GM23248 (cell line): ENCODE measurements around the gene EIF1AD. TPM values are rescaled to one million over a fixed set of nuclear protein-coding genes. Genes with fewer than 3 reads are reported as not detected.

ENCODE experiments used
- DNase-seq: peaks from one replicate; pipeline ENCODE4 v3.0.0-alpha.2; 2015
- H2AFZ ChIP-seq: fragments of 200-600 bp; sonication (generic); 2 replicates; pipeline ENCODE4 v1.6.1; 2016; ENCODE audit warnings: antibody characterized with exemption
- H3F3A ChIP-seq: fragments of 200-600 bp; sonication (generic); 2 replicates; pipeline ENCODE4 v1.6.1; 2016; ENCODE audit warnings: mild to moderate bottlenecking, antibody characterized with exemption, mixed run types; ENCODE audit not compliant: insufficient read depth
- H3K27ac ChIP-seq: fragments of 200-600 bp; sonication (generic); 2 replicates; pipeline ENCODE4 v1.5.1; 2016; ENCODE audit warnings: mild to moderate bottlenecking
- H3K27me3 ChIP-seq: fragments of 200-600 bp; sonication (generic); replicated peaks from 2 replicates; pipeline ENCODE4 v1.6.1; 2016; ENCODE audit warnings: mild to moderate bottlenecking; ENCODE audit not compliant: insufficient read depth
- H3K36me3 ChIP-seq: fragments of 200-600 bp; sonication (generic); 2 replicates; pipeline ENCODE4 v1.6.1; 2016; ENCODE audit warnings: low read depth, mild to moderate bottlenecking
- H3K4me1 ChIP-seq: fragments of 200-600 bp; sonication (generic); 2 replicates; pipeline ENCODE4 v1.6.1; 2016; ENCODE audit warnings: mild to moderate bottlenecking; ENCODE audit not compliant: insufficient read depth
- H3K4me2 ChIP-seq: fragments of 200-600 bp; sonication (generic); one replicate; pipeline ENCODE4 v1.6.1; 2016; ENCODE audit warnings: mild to moderate bottlenecking; ENCODE audit not compliant: unreplicated experiment
- H3K4me3 ChIP-seq: fragments of 200-600 bp; sonication (generic); 2 replicates; pipeline ENCODE4 v1.5.1; 2016; ENCODE audit warnings: mild to moderate bottlenecking
- H3K79me2 ChIP-seq: fragments of 200-600 bp; sonication (generic); 2 replicates; pipeline ENCODE4 v1.6.1; 2016; ENCODE audit warnings: mild to moderate bottlenecking; ENCODE audit not compliant: insufficient read depth
- H3K9ac ChIP-seq: fragments of 200-600 bp; sonication (generic); 2 replicates; pipeline ENCODE4 v1.6.1; 2016; ENCODE audit warnings: mild to moderate bottlenecking
- H3K9me2 ChIP-seq: fragments of 200-600 bp; sonication (generic); 2 replicates; pipeline ENCODE4 v1.6.1; 2016; ENCODE audit warnings: mixed run types, mild to moderate bottlenecking, moderate library complexity; ENCODE audit not compliant: insufficient read depth
- H3K9me3 ChIP-seq: fragments of 200-600 bp; sonication (generic); one replicate; pipeline ENCODE4 v1.6.1; 2017; ENCODE audit warnings: low read depth
- H4K20me1 ChIP-seq: fragments of 200-600 bp; sonication (generic); 2 replicates; pipeline ENCODE4 v1.6.0; 2016; ENCODE audit not compliant: insufficient read depth
- EZH2 ChIP-seq: fragments of 200-600 bp; sonication (generic); IDR thresholded peaks from 2 replicates; pipeline ENCODE4 v1.6.1; 2018; ENCODE audit warnings: antibody characterized with exemption, mild to moderate bottlenecking; ENCODE audit not compliant: insufficient read depth, poor library complexity, severe bottlenecking
- EZH2phosphoT487 ChIP-seq: fragments of 200-600 bp; sonication (generic); IDR thresholded peaks from 2 replicates; pipeline ENCODE4 v1.6.1; 2018; ENCODE audit warnings: antibody characterized with exemption, moderate library complexity, mild to moderate bottlenecking, low read depth; ENCODE audit not compliant: insufficient read depth
- WGBS, 2 experiments: methylation state at CpG; one replicate each; pipeline ENCODE4 v1.1.6; 2015 to 2017; ENCODE audit warnings: low lambda C conversion rate in 2 of 2, low coverage in 1 of 2; ENCODE audit errors: missing lambda C conversion rate in 2 of 2; 5-methylcytosine and 5-hydroxymethylcytosine counted together
- in situ Hi-C: fragments of 300-500 bp; cut with MboI; formaldehyde crosslinking; loops from 2 replicates; pipeline ENCODE4 v1.15.0; 2020
- polyA plus RNA-seq: library from polyadenylated mRNA; unstranded; fragments of >200 nt; fragmentation: Nextera tagmentation; extraction: Ambion mirVana; gene quantifications from 2 replicates; pipeline ENCODE4 v1.2.1, GENCODE V29; 2016
- total RNA-seq: library from RNA; depleted of rRNA; stranded (reverse); fragments of >200 nt; shearing (Covaris generic); gene quantifications from 2 replicates; pipeline ENCODE4 v1.2.3, GENCODE V29; 2014

Gene EIF1AD
- total and polyA plus RNA-seq, 2 experiments from 2014 or later = 21.6 to 22.8 TPM

- Histone ChIP-seq H3K27ac (no peak overlapping the region), H3K36me3 (no peaks in the 10 kb centered on the region), H3K79me2 (no peaks in the 10 kb centered on the region), H3F3A (no peaks in the 10 kb centered on the region), H3K9ac (peak overlapping the region; percentile 50), H3K27me3 (no peaks in the 10 kb centered on the region), H3K4me3 (peak overlapping the region; percentile 57), H3K9me3 (no peaks in the 10 kb centered on the region), H2AFZ (peak overlapping the region; percentile 85), H3K4me1 (peaks cover 17% of the 10 kb centered on the region), H3K9me2 (no peaks in the 10 kb centered on the region), H3K4me2 (peak overlapping the region; percentile 60), H4K20me1 (no peaks in the 10 kb centered on the region)
- WGBS, 2 experiments = 13 to 16% methylated on average over 42 to 46 of the region's 46 CpGs
- DNase-seq = peak; percentile 81
- TF ChIP-seq EZH2 = no peak
- TF ChIP-seq EZH2phosphoT487 = no peak
- in situ Hi-C loops = no loop called here
Observed at GRCh38 chr11:66022401-66023185, 20.6 kb upstream of the EIF1AD start.

- Histone ChIP-seq H3K9ac (peak overlapping the region; percentile 29), H4K20me1 (no peaks in the 10 kb centered on the region), H3K36me3 (no peaks in the 10 kb centered on the region), H3K4me1 (peaks cover 26% of the 10 kb centered on the region), H3K27me3 (no peaks in the 10 kb centered on the region), H3K4me2 (no peak overlapping the region), H2AFZ (peak overlapping the region; percentile 51), H3F3A (no peaks in the 10 kb centered on the region), H3K79me2 (no peaks in the 10 kb centered on the region), H3K4me3 (0 out of 2 replicates have a peak overlapping the region, but pooled peaks have one; percentile 7), H3K9me3 (no peaks in the 10 kb centered on the region), H3K27ac (no peak overlapping the region), H3K9me2 (no peaks in the 10 kb centered on the region)
- in situ Hi-C loops = no loop called here
- TF ChIP-seq EZH2 = no peak
- TF ChIP-seq EZH2phosphoT487 = no peak
- peak; percentile 89 for DNase-seq
- WGBS, 2 experiments = 63 to 69% methylated on average over 18 to 25 of the region's 25 CpGs
Observed at GRCh38 chr11:66020618-66021357, 18.8 kb upstream of the EIF1AD start.

GRCh38 chr11:66020212-66020611 lies 18.3 kb upstream of the EIF1AD start:
- Histone ChIP-seq H3K36me3 (no peaks in the 10 kb centered on the region), H3K4me3 (no peak overlapping the region), H3K9me2 (no peaks in the 10 kb centered on the region), H3K79me2 (no peaks in the 10 kb centered on the region), H3K27ac (no peak overlapping the region), H2AFZ (no peak overlapping the region), H4K20me1 (no peaks in the 10 kb centered on the region), H3F3A (no peaks in the 10 kb centered on the region), H3K9ac (no peak overlapping the region), H3K4me1 (peaks cover 32% of the 10 kb centered on the region), H3K27me3 (no peaks in the 10 kb centered on the region), H3K4me2 (no peak overlapping the region), H3K9me3 (no peaks in the 10 kb centered on the region)
- WGBS, 2 experiments = 73 to 75% methylated on average over 8 of the region's 8 CpGs
- DNase-seq = no peak
- TF ChIP-seq EZH2phosphoT487 (no peak), EZH2 (no peak)
- in situ Hi-C loops = no loop called here

- Histone ChIP-seq H3K9ac (no peak overlapping the region), H3K79me2 (no peaks in the 10 kb centered on the region), H3K4me2 (no peak overlapping the region), H3F3A (no peaks in the 10 kb centered on the region), H3K4me1 (peaks cover 40% of the 10 kb centered on the region), H2AFZ (no peak overlapping the region), H3K9me2 (no peaks in the 10 kb centered on the region), H4K20me1 (no peaks in the 10 kb centered on the region), H3K36me3 (no peaks in the 10 kb centered on the region), H3K27ac (no peak overlapping the region), H3K27me3 (no peaks in the 10 kb centered on the region), H3K9me3 (no peaks in the 10 kb centered on the region), H3K4me3 (no peak overlapping the region)
- TF ChIP-seq EZH2 (no peak), EZH2phosphoT487 (no peak)
- no peak for DNase-seq
- in situ Hi-C loops = no loop called here
- 66 to 100% methylated on average over 2 to 4 of the region's 4 CpGs for WGBS, 2 experiments
Observed at GRCh38 chr11:66017321-66017720, 15.4 kb upstream of the EIF1AD start.
